22Rv1 (cell line): ENCODE measurements around the gene ABLIM2.

ENCODE experiments used
- ZFX ChIP-seq: fragments of 450-650 bp; IDR thresholded peaks from 2 replicates; pipeline ENCODE4 v1.6.1; 2017; ENCODE audit warnings: antibody characterized with exemption, borderline replicate concordance
- TF ChIP-seq, protein P1 (sequence below): fragments of 450-650 bp; IDR thresholded peaks from 2 replicates; pipeline ENCODE4 v1.5.1; 2017; ENCODE audit warnings: mild to moderate bottlenecking

DNA sequence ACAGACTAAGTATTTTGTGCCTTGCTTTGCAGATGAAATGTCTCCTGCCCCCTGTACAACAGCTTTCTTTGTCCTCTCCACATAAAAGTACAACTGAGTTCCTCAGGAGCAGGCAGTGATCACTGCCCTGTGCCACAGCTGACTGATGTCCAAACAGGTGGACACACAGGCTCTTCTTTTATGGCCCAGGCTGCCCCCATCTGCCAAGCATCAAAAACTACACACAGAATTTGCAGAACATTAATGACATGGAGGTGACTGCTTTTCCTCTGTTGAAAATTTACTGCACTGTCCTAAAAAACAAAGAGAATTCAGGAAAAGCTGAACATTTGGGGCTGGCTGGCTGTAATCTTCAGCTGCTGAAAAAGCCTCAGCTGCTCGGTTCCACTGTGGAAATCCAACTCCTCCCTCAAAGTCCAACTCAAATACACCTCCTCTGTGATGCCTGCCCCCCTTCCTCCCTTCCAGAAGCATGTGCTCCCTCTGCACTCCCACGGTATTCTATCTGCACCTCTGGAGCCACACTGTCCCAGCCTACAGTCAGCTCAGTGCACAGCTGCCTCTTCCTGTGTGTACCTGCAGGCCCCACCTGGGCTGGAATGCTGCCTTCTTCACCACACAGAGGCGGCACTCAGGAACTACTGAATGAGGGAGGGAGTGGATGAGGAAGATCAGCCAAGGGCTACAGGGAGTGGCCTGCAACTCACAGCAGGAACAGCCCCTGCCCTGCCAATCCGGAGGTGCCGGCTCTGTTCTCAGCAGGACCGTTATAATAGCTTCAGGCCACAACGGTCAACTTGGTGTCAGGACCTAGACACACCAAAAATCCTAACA is 229.3 kb downstream of the ABLIM2 start:
- TF ChIP-seq, protein P1, sequence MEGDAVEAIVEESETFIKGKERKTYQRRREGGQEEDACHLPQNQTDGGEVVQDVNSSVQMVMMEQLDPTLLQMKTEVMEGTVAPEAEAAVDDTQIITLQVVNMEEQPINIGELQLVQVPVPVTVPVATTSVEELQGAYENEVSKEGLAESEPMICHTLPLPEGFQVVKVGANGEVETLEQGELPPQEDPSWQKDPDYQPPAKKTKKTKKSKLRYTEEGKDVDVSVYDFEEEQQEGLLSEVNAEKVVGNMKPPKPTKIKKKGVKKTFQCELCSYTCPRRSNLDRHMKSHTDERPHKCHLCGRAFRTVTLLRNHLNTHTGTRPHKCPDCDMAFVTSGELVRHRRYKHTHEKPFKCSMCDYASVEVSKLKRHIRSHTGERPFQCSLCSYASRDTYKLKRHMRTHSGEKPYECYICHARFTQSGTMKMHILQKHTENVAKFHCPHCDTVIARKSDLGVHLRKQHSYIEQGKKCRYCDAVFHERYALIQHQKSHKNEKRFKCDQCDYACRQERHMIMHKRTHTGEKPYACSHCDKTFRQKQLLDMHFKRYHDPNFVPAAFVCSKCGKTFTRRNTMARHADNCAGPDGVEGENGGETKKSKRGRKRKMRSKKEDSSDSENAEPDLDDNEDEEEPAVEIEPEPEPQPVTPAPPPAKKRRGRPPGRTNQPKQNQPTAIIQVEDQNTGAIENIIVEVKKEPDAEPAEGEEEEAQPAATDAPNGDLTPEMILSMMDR: no peak
- TF ChIP-seq ZFX: no peak
